Ascending aorta (tissue), 2 donors: ENCODE results near the gene RAB29. TPM values are rescaled to one million over a fixed set of nuclear protein-coding genes. Genes with fewer than 3 reads are reported as not detected.

Experiments
- DNase-seq, 2 donors: peaks; one replicate each; pipeline ENCODE4 v3.0.0-alpha.2; 2019; ENCODE audit warnings: low spot score in 2 of 2
- H3K27ac ChIP-seq, 2 donors: fragments of 200-600 bp; sonication (generic); one replicate each; pipeline ENCODE4 v1.5.1; 2016 to 2017; ENCODE audit warnings: mild to moderate bottlenecking in 1 of 2
- H3K27me3 ChIP-seq: fragments of 200-600 bp; sonication (generic); one replicate; pipeline ENCODE4 v1.5.1; 2017
- H3K36me3 ChIP-seq, 2 donors: fragments of 200-600 bp; sonication (generic); one replicate each; pipeline ENCODE4 v1.5.1; 2016
- H3K4me1 ChIP-seq, 2 donors: fragments of 200-600 bp; sonication (generic); one replicate each; pipeline ENCODE4 v1.5.1; 2016 to 2017; ENCODE audit warnings: mild to moderate bottlenecking in 1 of 2
- H3K4me3 ChIP-seq, 2 donors: fragments of 200-600 bp; sonication (generic); one replicate each; pipeline ENCODE4 v1.5.1; 2016 to 2017; ENCODE audit warnings: mild to moderate bottlenecking in 1 of 2
- H3K9me3 ChIP-seq, 2 donors: fragments of 200-600 bp; sonication (generic); one replicate each; pipeline ENCODE4 v1.5.1; 2016
- CTCF ChIP-seq, 3 experiments: fragments of 200-600 bp in 2 of 3; fragments of 450-650 bp in 1 of 3; sonication (generic) in 2 of 3; IDR thresholded peaks; one replicate each; pipeline ENCODE4 v1.5.1; 2016 to 2019; ENCODE audit warnings: antibody characterized with exemption in 3 of 3, mild to moderate bottlenecking in 1 of 3, moderate library complexity in 1 of 3
- intact Hi-C: fragments of 100-400 bp; cut with DNase I; formaldehyde crosslinking; loops from one replicate; pipeline ENCODE4 v1.15.1; 2023
- total RNA-seq: library from RNA; depleted of rRNA; stranded (reverse); fragments of >200 nt; gene quantifications from one replicate; pipeline ENCODE4 v1.1.0, GENCODE V29; 2016

Gene RAB29
- total RNA-seq, 1 donor from 2014 or later, result 18.0 TPM

GRCh38 chr1:205786601-205787000 lies 11.3 kb upstream of the RAB29 start:
- H3K4me1 ChIP-seq, result peaks cover 3 to 20% of the 10 kb centered on the region in 2 donors
- no peaks in the 10 kb centered on the region for H3K27me3 ChIP-seq
- DNase-seq, result no peak
- no peak overlapping the region for H3K4me3 ChIP-seq
- H3K36me3 ChIP-seq, result peaks cover 19 to 20% of the 10 kb centered on the region in 2 donors
- intact Hi-C loops, result no loop called here
- TF ChIP-seq CTCF (IDR thresholded peaks at IDR 0.05), result no peak
- no peak overlapping the region for H3K27ac ChIP-seq
- H3K9me3 ChIP-seq, result no peaks in the 10 kb centered on the region

GRCh38 chr1:205785446-205785845 lies 10.2 kb upstream of the RAB29 start:
- no peaks in the 10 kb centered on the region for H3K27me3 ChIP-seq
- intact Hi-C loops, result no loop called here
- no peak for DNase-seq
- no peak overlapping the region for H3K4me3 ChIP-seq
- H3K9me3 ChIP-seq, result no peaks in the 10 kb centered on the region
- peak overlapping the region; percentile 76 to 88 for H3K27ac ChIP-seq
- peaks cover 8% of the 10 kb centered on the region in 2 donors for H3K36me3 ChIP-seq
- TF ChIP-seq CTCF (IDR thresholded peaks at IDR 0.05), result no peak
- H3K4me1 ChIP-seq, result peaks cover 3 to 20% of the 10 kb centered on the region in 2 donors

GRCh38 chr1:205783904-205784303 lies 8.6 kb upstream of the RAB29 start:
- intact Hi-C loops, result no loop called here
- peak; percentile 25 to 85 for DNase-seq
- Histone ChIP-seq H3K27me3 (no peaks in the 10 kb centered on the region), H3K27ac (peak overlapping the region; percentile 76 to 88), H3K36me3 (no peaks in the 10 kb centered on the region), H3K4me1 (peaks cover 3 to 20% of the 10 kb centered on the region in 2 donors), H3K4me3 (peak overlapping the region in 1 of 2 donors; percentile 0), H3K9me3 (no peaks in the 10 kb centered on the region)
- no peak for TF ChIP-seq CTCF (IDR thresholded peaks at IDR 0.05)

GRCh38 chr1:205783433-205783795 lies 8.1 kb upstream of the RAB29 start:
- DNase-seq, result no peak
- no peak for TF ChIP-seq CTCF (IDR thresholded peaks at IDR 0.05)
- Histone ChIP-seq H3K27me3 (no peaks in the 10 kb centered on the region), H3K4me1 (peaks cover 3 to 20% of the 10 kb centered on the region in 2 donors), H3K36me3 (no peaks in the 10 kb centered on the region), H3K27ac (peak overlapping the region; percentile 76 to 88), H3K9me3 (no peaks in the 10 kb centered on the region), H3K4me3 (no peak overlapping the region)
- intact Hi-C loops, result no loop called here

- no peaks in the 10 kb centered on the region for H3K9me3 ChIP-seq
- no peaks in the 10 kb centered on the region for H3K27me3 ChIP-seq
- H3K27ac ChIP-seq, result peak overlapping the region; percentile 76 to 88
- H3K4me3 ChIP-seq, result no peak overlapping the region
- no peak for DNase-seq
- H3K36me3 ChIP-seq, result no peaks in the 10 kb centered on the region
- no peak for TF ChIP-seq CTCF (IDR thresholded peaks at IDR 0.05)
- intact Hi-C loops, result no loop called here
- peaks cover 3 to 20% of the 10 kb centered on the region in 2 donors for H3K4me1 ChIP-seq
Observed at GRCh38 chr1:205782627-205783432, 7.5 kb upstream of the RAB29 start.
